ENCODE results near the gene ZC3H18. TPM values are rescaled to one million over a fixed set of nuclear protein-coding genes. Genes with fewer than 3 reads are reported as not detected.

ZC3H18 gene
- polyA plus RNA-seq, 3 donors, result 5.5 to 36.4 (median 6.8) TPM

- no peak overlapping the region for H2AFZ ChIP-seq (ENCODE audit: insufficient read depth, low read depth, low read length, poor library complexity, severe bottlenecking)
- Mint-ChIP-seq H3K27ac (no peak overlapping the region), H3K4me3 (no peak overlapping the region), H3K27me3 (ENCODE audit: low read depth in 3 of 3) (peaks cover 15 to 41% (median 28%) of the 10 kb centered on the region in 3 donors), H3K9me3 (peaks cover 21 to 39% (median 36%) of the 10 kb centered on the region in 7 donors), H3K36me3 (no peaks in the 10 kb centered on the region), H3K4me1 (peaks cover 12% of the 10 kb centered on the region)
- H3K9me3 ChIP-seq (replicated peaks in 1 of 2; ENCODE audit: control insufficient read depth in 1 of 2, insufficient read depth in 1 of 2, low read length in 2 of 2), result peaks cover 27 to 37% of the 10 kb centered on the region in 2 donors
- H3K79me2 ChIP-seq (ENCODE audit: insufficient read depth, low read length), result no peaks in the 10 kb centered on the region
- no peak for DNase-seq
- no peaks in the 10 kb centered on the region for H3K36me3 ChIP-seq (replicated peaks in 1 of 2; ENCODE audit: control insufficient read depth in 1 of 2, insufficient read depth in 2 of 2, low read length in 2 of 2)
- no peak for TF ChIP-seq CTCF (IDR thresholded peaks at IDR 0.05)
- intact Hi-C loops (cut with micrococcal nuclease), result no loop called here
- no peaks in the 10 kb centered on the region for H4K20me1 ChIP-seq (ENCODE audit: insufficient read depth, low read length)
- no peak overlapping the region for H3K4me3 ChIP-seq (replicated peaks in 1 of 3; ENCODE audit: low read depth in 2 of 3, low read length in 3 of 3)
- H3K4me2 ChIP-seq (replicated peaks; ENCODE audit: extremely low read depth, low read length, poor library complexity, severe bottlenecking), result no peak overlapping the region
- 64% methylated on average over 3 of the region's 7 CpGs for WGBS (ENCODE audit: insufficient coverage)
- peaks cover 7 to 10% of the 10 kb centered on the region in 2 donors for H3K4me1 ChIP-seq (ENCODE audit: control insufficient read depth in 1 of 2, insufficient read depth in 2 of 2, low read length in 2 of 2)
- H3K27ac ChIP-seq (ENCODE audit: low read depth in 1 of 2, low read length in 2 of 2), result no peak overlapping the region
- H3K9ac ChIP-seq (ENCODE audit: insufficient read depth, low read length, poor library complexity, severe bottlenecking), result no peak overlapping the region
- H3K27me3 ChIP-seq (ENCODE audit: control insufficient read depth in 2 of 2, insufficient read depth in 2 of 2, low read length in 2 of 2), result peaks cover 0 to 28% of the 10 kb centered on the region in 2 donors
Measured at GRCh38 chr16:88545781-88546180, 24.4 kb upstream of the ZC3H18 start.

GRCh38 chr16:88548131-88548874 lies 21.9 kb upstream of the ZC3H18 start:
- H4K20me1 ChIP-seq (ENCODE audit: insufficient read depth, low read length), result no peaks in the 10 kb centered on the region
- H3K4me1 ChIP-seq (ENCODE audit: control insufficient read depth in 1 of 2, insufficient read depth in 2 of 2, low read length in 2 of 2), result peaks cover 7 to 11% of the 10 kb centered on the region in 2 donors
- no peak overlapping the region for H3K4me3 ChIP-seq (replicated peaks in 1 of 3; ENCODE audit: low read depth in 2 of 3, low read length in 3 of 3)
- Mint-ChIP-seq H3K4me3 (no peak overlapping the region), H3K9me3 (peaks cover 13 to 23% (median 19%) of the 10 kb centered on the region in 7 donors), H3K36me3 (no peaks in the 10 kb centered on the region), H3K27ac (no peak overlapping the region), H3K27me3 (ENCODE audit: low read depth in 3 of 3) (peaks cover 24 to 42% (median 29%) of the 10 kb centered on the region in 3 donors), H3K4me1 (peaks cover 12% of the 10 kb centered on the region)
- H3K27ac ChIP-seq (ENCODE audit: low read depth in 1 of 2, low read length in 2 of 2), result no peak overlapping the region
- TF ChIP-seq CTCF (IDR thresholded peaks at IDR 0.05), result no peak
- H3K79me2 ChIP-seq (ENCODE audit: insufficient read depth, low read length), result no peaks in the 10 kb centered on the region
- peaks cover 13 to 21% of the 10 kb centered on the region in 2 donors for H3K9me3 ChIP-seq (replicated peaks in 1 of 2; ENCODE audit: control insufficient read depth in 1 of 2, insufficient read depth in 1 of 2, low read length in 2 of 2)
- WGBS (ENCODE audit: insufficient coverage), result 67% methylated on average over 15 of the region's 15 CpGs
- H3K9ac ChIP-seq (ENCODE audit: insufficient read depth, low read length, poor library complexity, severe bottlenecking), result no peak overlapping the region
- intact Hi-C loops (cut with micrococcal nuclease), result no loop called here
- peaks cover 0 to 23% of the 10 kb centered on the region in 2 donors for H3K27me3 ChIP-seq (ENCODE audit: control insufficient read depth in 2 of 2, insufficient read depth in 2 of 2, low read length in 2 of 2)
- no peak overlapping the region for H3K4me2 ChIP-seq (replicated peaks; ENCODE audit: extremely low read depth, low read length, poor library complexity, severe bottlenecking)
- H3K36me3 ChIP-seq (replicated peaks in 1 of 2; ENCODE audit: control insufficient read depth in 1 of 2, insufficient read depth in 2 of 2, low read length in 2 of 2), result no peaks in the 10 kb centered on the region
- no peak for DNase-seq
- no peak overlapping the region for H2AFZ ChIP-seq (ENCODE audit: insufficient read depth, low read depth, low read length, poor library complexity, severe bottlenecking)

Data from CD14-positive monocyte (primary cell).